Breast epithelium (tissue), 3 donors: Measurements from ENCODE around the gene FXYD1.

Source experiments
- CTCF ChIP-seq, 3 donors: fragments of 450-650 bp; IDR thresholded peaks; one replicate each; pipeline ENCODE4 v1.5.1; 2016 to 2017; ENCODE audit warnings: antibody characterized with exemption in 3 of 3, mild to moderate bottlenecking in 3 of 3, moderate library complexity in 3 of 3
- POLR2A ChIP-seq: fragments of 450-650 bp; IDR thresholded peaks from one replicate; pipeline ENCODE4 v1.6.1; 2016; ENCODE audit warnings: antibody characterized with exemption, mild to moderate bottlenecking, moderate library complexity
- POLR2AphosphoS5 ChIP-seq, 3 donors: sonication (generic); formaldehyde crosslinking; IDR thresholded peaks; one replicate each; pipeline ENCODE4 v1.6.1; 2017; ENCODE audit warnings: antibody characterized with exemption in 3 of 3

DNA sequence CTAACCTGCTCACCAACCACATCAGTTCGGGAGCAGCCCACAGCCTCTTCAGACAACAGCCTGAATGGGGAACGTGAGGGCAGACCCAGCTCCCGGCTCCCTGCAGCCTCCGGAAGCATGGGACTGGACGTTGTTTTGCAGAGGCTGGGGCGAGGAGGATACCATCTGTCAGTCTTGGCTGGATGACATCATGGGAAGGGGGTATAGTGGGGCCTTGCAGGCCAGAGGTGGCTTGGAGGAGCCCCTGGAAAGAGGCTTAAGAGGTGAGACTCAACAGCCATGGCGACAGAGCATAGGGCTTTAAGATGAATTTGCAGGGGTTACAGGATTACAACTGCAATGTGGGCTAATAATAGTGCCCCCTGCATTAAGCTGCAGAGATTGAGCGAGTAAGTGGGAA is 21.5 kb upstream of the FXYD1 start:
- TF ChIP-seq CTCF (IDR thresholded peaks at IDR 0.05): no peak
- no peak for TF ChIP-seq POLR2AphosphoS5 (IDR thresholded peaks at IDR 0.05)
- no peak for TF ChIP-seq POLR2A
